ENCODE results near the gene CDC45.

The CDC45 gene

GRCh38 chr22:19460036-19460435, 19.7 kb upstream of the CDC45 start:
- Histone ChIP-seq H2BK15ac (ENCODE audit: low read depth, poor library complexity, severe bottlenecking) (no peak overlapping the region), H3K23ac (ENCODE audit: low read length in 2 of 2) (no peak overlapping the region), H4K8ac (ENCODE audit: low read length) (no peak overlapping the region), H3K14ac (ENCODE audit: low read length in 2 of 2) (no peak overlapping the region), H3K4me2 (ENCODE audit: low read length, poor library complexity, severe bottlenecking) (no peak overlapping the region), H3K36me3 (ENCODE audit: control insufficient read depth in 1 of 2, insufficient read depth in 2 of 2, low read depth in 1 of 2, low read length in 2 of 2) (peaks cover 52 to 86% of the 10 kb centered on the region in 2 experiments), H3K27me3 (ENCODE audit: control insufficient read depth in 1 of 2, insufficient read depth in 1 of 2, low read length in 2 of 2) (no peaks in the 10 kb centered on the region), H2BK12ac (ENCODE audit: low read length in 2 of 2) (no peak overlapping the region), H2AK5ac (ENCODE audit: low read length, severe bottlenecking) (no peak overlapping the region), H3K27ac (ENCODE audit: low read length, poor library complexity, severe bottlenecking) (no peak overlapping the region), H2BK120ac (ENCODE audit: low read depth, low read length) (no peak overlapping the region), H3K4me1 (ENCODE audit: control insufficient read depth, insufficient read depth, low read depth, low read length) (peaks cover 3% of the 10 kb centered on the region), H2AFZ (ENCODE audit: low read depth, low read length) (no peak overlapping the region), H4K91ac (ENCODE audit: low read length) (no peak overlapping the region), H3K9ac (ENCODE audit: low read length) (no peak overlapping the region), H3K18ac (ENCODE audit: low read depth in 1 of 2, low read length in 2 of 2) (no peak overlapping the region), H3K4ac (ENCODE audit: low read depth in 1 of 2, low read length in 2 of 2) (no peak overlapping the region), H3K79me1 (replicated peaks; ENCODE audit: low read length, poor library complexity, severe bottlenecking) (peaks cover 18% of the 10 kb centered on the region), H3K9me3 (ENCODE audit: control insufficient read depth, low read length) (no peaks in the 10 kb centered on the region), H3K4me3 (ENCODE audit: insufficient read depth in 1 of 2, low read depth in 1 of 2, low read length in 2 of 2) (no peak overlapping the region), H2BK5ac (ENCODE audit: low read depth, low read length, poor library complexity, severe bottlenecking) (no peak overlapping the region)
- peak; percentile 52 for DNase-seq
- WGBS = 43% methylated on average over 1 of the region's 2 CpGs

GRCh38 chr22:19461506-19461905, 18.2 kb upstream of the CDC45 start:
- peaks cover 47 to 86% of the 10 kb centered on the region in 2 experiments for H3K36me3 ChIP-seq (ENCODE audit: control insufficient read depth in 1 of 2, insufficient read depth in 2 of 2, low read depth in 1 of 2, low read length in 2 of 2)
- H3K4me3 ChIP-seq (ENCODE audit: insufficient read depth in 1 of 2, low read depth in 1 of 2, low read length in 2 of 2) = no peak overlapping the region
- no peak overlapping the region for H2BK15ac ChIP-seq (ENCODE audit: low read depth, poor library complexity, severe bottlenecking)
- H2AK5ac ChIP-seq (ENCODE audit: low read length, severe bottlenecking) = no peak overlapping the region
- no peak overlapping the region for H2BK5ac ChIP-seq (ENCODE audit: low read depth, low read length, poor library complexity, severe bottlenecking)
- no peak overlapping the region for H4K91ac ChIP-seq (ENCODE audit: low read length)
- no peak overlapping the region for H4K8ac ChIP-seq (ENCODE audit: low read length)
- H3K27me3 ChIP-seq (ENCODE audit: control insufficient read depth in 1 of 2, insufficient read depth in 1 of 2, low read length in 2 of 2) = no peaks in the 10 kb centered on the region
- H2BK120ac ChIP-seq (ENCODE audit: low read depth, low read length) = no peak overlapping the region
- H3K9ac ChIP-seq (ENCODE audit: low read length) = no peak overlapping the region
- no peaks in the 10 kb centered on the region for H3K9me3 ChIP-seq (ENCODE audit: control insufficient read depth, low read length)
- no peak overlapping the region for H3K4me2 ChIP-seq (ENCODE audit: low read length, poor library complexity, severe bottlenecking)
- H3K4ac ChIP-seq (ENCODE audit: low read depth in 1 of 2, low read length in 2 of 2) = no peak overlapping the region
- 100% methylated on average over 1 of the region's 1 CpG for WGBS
- peaks cover 19% of the 10 kb centered on the region for H3K79me1 ChIP-seq (replicated peaks; ENCODE audit: low read length, poor library complexity, severe bottlenecking)
- H2BK12ac ChIP-seq (ENCODE audit: low read length in 2 of 2) = no peak overlapping the region
- no peak overlapping the region for H2AFZ ChIP-seq (ENCODE audit: low read depth, low read length)
- H3K18ac ChIP-seq (ENCODE audit: low read depth in 1 of 2, low read length in 2 of 2) = no peak overlapping the region
- H3K23ac ChIP-seq (ENCODE audit: low read length in 2 of 2) = no peak overlapping the region
- DNase-seq = no peak
- no peak overlapping the region for H3K27ac ChIP-seq (ENCODE audit: low read length, poor library complexity, severe bottlenecking)
- H3K4me1 ChIP-seq (ENCODE audit: control insufficient read depth, insufficient read depth, low read depth, low read length) = no peaks in the 10 kb centered on the region
- no peak overlapping the region for H3K14ac ChIP-seq (ENCODE audit: low read length in 2 of 2)

DNA sequence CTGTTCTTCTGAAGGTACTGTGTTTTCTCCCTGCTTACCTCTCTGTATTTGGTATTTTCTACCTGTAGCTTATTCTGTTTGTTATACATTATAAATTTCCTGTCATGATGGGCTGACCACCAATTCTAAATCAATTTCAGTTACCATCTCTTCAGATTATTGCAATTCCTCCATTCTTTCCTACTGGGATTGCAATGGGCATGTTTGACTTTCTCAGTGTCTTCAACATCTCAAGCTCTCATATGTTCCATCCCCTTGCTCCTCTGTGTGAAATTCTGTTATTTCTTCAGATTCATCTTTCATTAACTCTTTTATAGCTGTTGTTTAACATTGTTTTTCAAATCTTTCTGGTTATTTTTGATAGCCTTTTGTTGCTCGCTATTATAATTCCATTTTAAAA, 16.7 kb upstream of the CDC45 start:
- no peak overlapping the region for H3K14ac ChIP-seq (ENCODE audit: low read length in 2 of 2)
- H4K91ac ChIP-seq (ENCODE audit: low read length) = no peak overlapping the region
- H2BK5ac ChIP-seq (ENCODE audit: low read depth, low read length, poor library complexity, severe bottlenecking) = no peak overlapping the region
- H3K18ac ChIP-seq (ENCODE audit: low read depth in 1 of 2, low read length in 2 of 2) = no peak overlapping the region
- H3K36me3 ChIP-seq (ENCODE audit: control insufficient read depth in 1 of 2, insufficient read depth in 2 of 2, low read depth in 1 of 2, low read length in 2 of 2) = peaks cover 49 to 89% of the 10 kb centered on the region in 2 experiments
- no peak overlapping the region for H3K4me2 ChIP-seq (ENCODE audit: low read length, poor library complexity, severe bottlenecking)
- no peak overlapping the region for H3K4ac ChIP-seq (ENCODE audit: low read depth in 1 of 2, low read length in 2 of 2)
- DNase-seq = no peak
- H4K8ac ChIP-seq (ENCODE audit: low read length) = no peak overlapping the region
- no peak overlapping the region for H3K4me3 ChIP-seq (ENCODE audit: insufficient read depth in 1 of 2, low read depth in 1 of 2, low read length in 2 of 2)
- no peaks in the 10 kb centered on the region for H3K4me1 ChIP-seq (ENCODE audit: control insufficient read depth, insufficient read depth, low read depth, low read length)
- no peak overlapping the region for H2AFZ ChIP-seq (ENCODE audit: low read depth, low read length)
- no peak overlapping the region for H2BK15ac ChIP-seq (ENCODE audit: low read depth, poor library complexity, severe bottlenecking)
- no peak overlapping the region for H3K27ac ChIP-seq (ENCODE audit: low read length, poor library complexity, severe bottlenecking)
- no peak overlapping the region for H2BK120ac ChIP-seq (ENCODE audit: low read depth, low read length)
- H3K9ac ChIP-seq (ENCODE audit: low read length) = peak overlapping the region; percentile 64
- peaks cover 22% of the 10 kb centered on the region for H3K79me1 ChIP-seq (replicated peaks; ENCODE audit: low read length, poor library complexity, severe bottlenecking)
- WGBS = no CpG with 5 or more reads among the region's 1 CpG
- H3K23ac ChIP-seq (ENCODE audit: low read length in 2 of 2) = no peak overlapping the region
- no peaks in the 10 kb centered on the region for H3K9me3 ChIP-seq (ENCODE audit: control insufficient read depth, low read length)
- no peaks in the 10 kb centered on the region for H3K27me3 ChIP-seq (ENCODE audit: control insufficient read depth in 1 of 2, insufficient read depth in 1 of 2, low read length in 2 of 2)
- no peak overlapping the region for H2BK12ac ChIP-seq (ENCODE audit: low read length in 2 of 2)
- H2AK5ac ChIP-seq (ENCODE audit: low read length, severe bottlenecking) = no peak overlapping the region

GRCh38 chr22:19463491-19464469, 15.9 kb upstream of the CDC45 start:
- Histone ChIP-seq H3K4me2 (ENCODE audit: low read length, poor library complexity, severe bottlenecking) (no peak overlapping the region), H3K4me1 (ENCODE audit: control insufficient read depth, insufficient read depth, low read depth, low read length) (no peaks in the 10 kb centered on the region), H2BK120ac (ENCODE audit: low read depth, low read length) (no peak overlapping the region), H2BK5ac (ENCODE audit: low read depth, low read length, poor library complexity, severe bottlenecking) (no peak overlapping the region), H2AK5ac (ENCODE audit: low read length, severe bottlenecking) (no peak overlapping the region), H2BK12ac (ENCODE audit: low read length in 2 of 2) (no peak overlapping the region), H3K9me3 (ENCODE audit: control insufficient read depth, low read length) (no peaks in the 10 kb centered on the region), H3K23ac (ENCODE audit: low read length in 2 of 2) (no peak overlapping the region), H3K27ac (ENCODE audit: low read length, poor library complexity, severe bottlenecking) (no peak overlapping the region), H3K4me3 (ENCODE audit: insufficient read depth in 1 of 2, low read depth in 1 of 2, low read length in 2 of 2) (no peak overlapping the region), H3K18ac (ENCODE audit: low read depth in 1 of 2, low read length in 2 of 2) (no peak overlapping the region), H3K79me1 (replicated peaks; ENCODE audit: low read length, poor library complexity, severe bottlenecking) (peaks cover 27% of the 10 kb centered on the region), H4K91ac (ENCODE audit: low read length) (peak overlapping the region; percentile 43), H3K4ac (ENCODE audit: low read depth in 1 of 2, low read length in 2 of 2) (no peak overlapping the region), H2BK15ac (ENCODE audit: low read depth, poor library complexity, severe bottlenecking) (no peak overlapping the region), H3K27me3 (ENCODE audit: control insufficient read depth in 1 of 2, insufficient read depth in 1 of 2, low read length in 2 of 2) (no peaks in the 10 kb centered on the region), H3K9ac (ENCODE audit: low read length) (peak overlapping the region; percentile 64), H4K8ac (ENCODE audit: low read length) (no peak overlapping the region), H3K14ac (ENCODE audit: low read length in 2 of 2) (no peak overlapping the region), H2AFZ (ENCODE audit: low read depth, low read length) (no peak overlapping the region), H3K36me3 (ENCODE audit: control insufficient read depth in 1 of 2, insufficient read depth in 2 of 2, low read depth in 1 of 2, low read length in 2 of 2) (peaks cover 54 to 91% of the 10 kb centered on the region in 2 experiments)
- 48% methylated on average over 6 of the region's 7 CpGs for WGBS
- DNase-seq = peak; percentile 88
